Measurements from ENCODE around the gene DYSF. TPM values are rescaled to one million over a fixed set of nuclear protein-coding genes. Genes with fewer than 3 reads are reported as not detected.
A peak's percentile ranks its signal among the peaks of the same experiment; 100 is the strongest.

DYSF gene
- total RNA-seq, 8 experiments from 2014 or later: 0.33 to 14.7 (median 0.83) TPM

DNA sequence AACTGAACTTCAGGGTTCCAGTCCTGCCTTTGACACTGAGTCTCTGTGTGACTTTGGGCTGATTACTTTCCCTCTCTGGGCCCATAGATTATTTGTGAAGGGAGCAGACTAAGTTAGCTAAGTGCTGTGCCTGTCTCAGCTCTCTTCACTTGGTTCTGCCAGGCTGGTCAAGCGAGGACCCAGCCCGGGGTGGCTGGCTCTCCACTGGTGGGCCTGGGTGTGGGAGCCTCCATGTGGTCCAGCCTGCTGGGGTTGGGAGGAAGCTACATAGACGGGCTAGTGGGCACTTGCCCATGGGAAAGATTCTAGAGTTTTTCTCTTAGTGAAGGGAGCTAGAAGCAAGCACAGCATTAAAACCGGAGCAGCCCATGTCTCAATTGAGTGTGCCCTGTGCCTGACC lies 59.0 kb downstream of the DYSF start:
- WGBS, 10 experiments: 74 to 90% (median 74%) methylated on average over 3 to 4 of the region's 4 CpGs; no CpG with 5 or more reads in 7 of the 10 experiments
- no peak overlapping the region for H3K4me3 ChIP-seq
- ATAC-seq (replicated peaks in 6 of 8): no peak
- in situ Hi-C loops (cut with MboI; ENCODE audit: low pct_unique_long_range_greater_than_20kb in 2 of 9, low sequenced_read_pairs in 9 of 9, unreplicated experiment in 9 of 9): loop anchor here in 4 of 9 experiments (10.0 to 25.0 kb wide), 4 partner anchors 48 to 350 kb away; no protein-coding TSS in a partner anchor
- H3K27ac ChIP-seq: no peak overlapping the region
- H3K4me1 ChIP-seq (replicated peaks in 1 of 2): peaks cover 8 to 11% of the 10 kb centered on the region in 2 donors

DNA sequence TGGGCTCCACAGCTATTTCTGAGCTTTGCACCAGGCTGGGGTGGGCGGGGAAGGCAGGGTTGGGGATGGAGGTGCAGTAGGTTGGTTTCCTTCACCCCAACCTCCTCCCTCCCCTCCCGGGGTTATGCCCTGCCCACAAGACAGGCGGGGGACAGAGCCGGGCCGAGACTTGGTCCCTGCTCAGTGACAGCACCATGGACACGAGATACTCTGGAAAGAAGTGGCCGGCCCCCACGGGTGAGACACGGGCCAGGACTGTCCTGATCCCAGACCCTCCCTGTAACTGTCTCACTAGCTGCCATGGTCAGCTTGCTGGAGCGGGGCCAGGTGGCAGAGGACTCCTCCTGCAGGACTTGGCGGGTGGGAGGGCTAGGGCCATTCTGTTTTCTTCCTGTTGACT lies 59.7 kb downstream of the DYSF start:
- Histone ChIP-seq H3K27ac (no peak overlapping the region), H3K4me1 (replicated peaks in 1 of 2) (peaks cover 8 to 11% of the 10 kb centered on the region in 2 donors), H3K4me3 (no peak overlapping the region)
- in situ Hi-C loops (cut with MboI; ENCODE audit: low pct_unique_long_range_greater_than_20kb in 2 of 9, low sequenced_read_pairs in 9 of 9, unreplicated experiment in 9 of 9): loop anchor here in 4 of 9 experiments (10.0 to 25.0 kb wide), 4 partner anchors 48 to 351 kb away; no protein-coding TSS in a partner anchor
- no peak for ATAC-seq (replicated peaks in 6 of 8)
- WGBS, 10 experiments: 100% methylated on average over 2 of the region's 11 CpGs; no CpG with 5 or more reads in 9 of the 10 experiments

DNA sequence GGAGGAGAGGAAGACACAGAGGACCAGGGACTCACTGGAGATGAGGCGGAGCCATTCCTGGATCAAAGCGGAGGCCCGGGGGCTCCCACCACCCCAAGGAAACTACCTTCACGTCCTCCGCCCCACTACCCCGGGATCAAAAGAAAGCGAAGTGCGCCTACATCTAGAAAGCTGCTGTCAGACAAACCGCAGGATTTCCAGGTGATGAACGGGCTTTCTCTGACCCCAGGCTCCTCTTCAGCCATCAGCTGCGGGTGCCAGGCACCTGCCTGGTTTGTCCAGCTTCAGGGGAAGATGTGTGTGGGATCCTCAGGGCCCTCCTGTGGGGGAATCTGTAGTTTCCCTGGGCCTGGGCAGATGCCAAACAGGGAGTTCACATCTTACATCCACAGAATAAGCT lies 60.4 kb downstream of the DYSF start:
- H3K27ac ChIP-seq: no peak overlapping the region
- in situ Hi-C loops (cut with MboI; ENCODE audit: low pct_unique_long_range_greater_than_20kb in 2 of 9, low sequenced_read_pairs in 9 of 9, unreplicated experiment in 9 of 9): loop anchor here in 4 of 9 experiments (10.0 to 25.0 kb wide), 4 partner anchors 49 to 351 kb away; no protein-coding TSS in a partner anchor
- no peak overlapping the region for H3K4me3 ChIP-seq
- no peak for ATAC-seq (replicated peaks in 6 of 8)
- peaks cover 8 to 11% of the 10 kb centered on the region in 2 donors for H3K4me1 ChIP-seq (replicated peaks in 1 of 2)
- 42 to 80% methylated on average over 2 to 4 of the region's 11 CpGs; no CpG with 5 or more reads in 8 of the 10 experiments for WGBS, 10 experiments

DNA sequence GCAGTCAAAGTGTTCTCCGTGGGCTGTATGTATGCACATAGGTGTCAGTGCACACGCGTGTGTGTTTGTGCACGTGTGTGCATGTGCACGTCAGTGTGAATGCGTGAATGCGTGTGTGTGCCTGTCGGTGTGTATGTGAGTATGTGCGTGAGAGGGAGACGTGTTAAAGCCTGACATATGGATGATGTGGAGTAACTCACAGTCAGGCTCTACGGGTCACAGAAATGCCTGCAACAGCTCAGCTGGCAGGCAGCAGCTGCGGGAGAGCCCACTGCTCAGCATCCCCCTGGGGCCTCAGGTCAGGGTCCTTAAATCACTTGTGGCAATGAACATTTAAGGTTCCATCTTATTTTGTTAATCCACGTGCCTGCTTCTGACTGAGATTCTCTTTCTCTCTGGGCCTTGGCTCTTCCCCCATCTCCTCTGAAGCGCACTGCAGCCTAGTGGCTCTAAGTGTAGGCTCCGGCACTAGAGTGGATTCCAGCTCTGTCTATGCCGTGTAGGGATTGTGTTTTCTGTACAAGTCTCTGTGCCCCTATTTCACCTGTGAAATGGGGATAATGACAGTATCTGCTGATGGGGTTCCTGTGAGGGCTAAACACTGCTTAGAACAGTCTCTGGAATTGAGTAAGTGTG lies 63.0 kb downstream of the DYSF start:
- Histone ChIP-seq H3K27ac (peak overlapping the region; percentile 27 to 66), H3K4me3 (no peak overlapping the region), H3K4me1 (replicated peaks in 1 of 2) (peaks cover 8 to 11% of the 10 kb centered on the region in 2 donors)
- in situ Hi-C loops (cut with MboI; ENCODE audit: low pct_unique_long_range_greater_than_20kb in 2 of 9, low sequenced_read_pairs in 9 of 9, unreplicated experiment in 9 of 9): loop anchor here in 4 of 9 experiments (10.0 to 25.0 kb wide), 4 partner anchors 52 to 354 kb away; no protein-coding TSS in a partner anchor
- ATAC-seq (replicated peaks in 6 of 8): peak in 5 of 8 experiments; percentile 43 to 93 (median 82)
- 60 to 100% (median 80%) methylated on average over 1 to 12 of the region's 16 CpGs; no CpG with 5 or more reads in 3 of the 10 experiments for WGBS, 10 experiments

DNA sequence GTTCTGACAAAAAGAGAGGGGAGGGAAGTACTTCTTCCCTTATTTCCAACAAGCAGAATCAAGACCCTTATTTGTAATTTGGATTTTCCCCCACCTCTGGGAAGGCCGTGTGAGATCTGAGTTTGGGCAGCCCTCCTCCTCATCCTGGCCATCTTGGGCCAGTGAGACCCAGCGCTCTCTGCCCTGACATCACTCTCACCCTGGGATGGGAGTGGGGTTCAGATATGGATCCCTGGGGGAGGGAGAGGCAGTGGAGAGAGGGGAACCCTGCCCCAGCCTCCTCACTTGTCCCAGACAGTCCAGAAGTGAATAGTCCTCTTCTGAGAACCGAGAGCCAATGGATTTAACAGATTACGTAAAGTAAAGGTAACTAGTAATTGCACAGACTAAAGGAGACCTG lies 64.5 kb downstream of the DYSF start:
- ATAC-seq (replicated peaks in 6 of 8): no peak
- WGBS, 10 experiments: 40 to 100% (median 62%) methylated on average over 1 to 3 of the region's 4 CpGs; no CpG with 5 or more reads in 4 of the 10 experiments
- in situ Hi-C loops (cut with MboI; ENCODE audit: low pct_unique_long_range_greater_than_20kb in 2 of 9, low sequenced_read_pairs in 9 of 9, unreplicated experiment in 9 of 9): loop anchor here in 4 of 9 experiments (10.0 to 25.0 kb wide), 4 partner anchors 53 to 356 kb away; no protein-coding TSS in a partner anchor
- peaks cover 8 to 11% of the 10 kb centered on the region in 2 donors for H3K4me1 ChIP-seq (replicated peaks in 1 of 2)
- H3K4me3 ChIP-seq: no peak overlapping the region
- H3K27ac ChIP-seq: no peak overlapping the region

DNA sequence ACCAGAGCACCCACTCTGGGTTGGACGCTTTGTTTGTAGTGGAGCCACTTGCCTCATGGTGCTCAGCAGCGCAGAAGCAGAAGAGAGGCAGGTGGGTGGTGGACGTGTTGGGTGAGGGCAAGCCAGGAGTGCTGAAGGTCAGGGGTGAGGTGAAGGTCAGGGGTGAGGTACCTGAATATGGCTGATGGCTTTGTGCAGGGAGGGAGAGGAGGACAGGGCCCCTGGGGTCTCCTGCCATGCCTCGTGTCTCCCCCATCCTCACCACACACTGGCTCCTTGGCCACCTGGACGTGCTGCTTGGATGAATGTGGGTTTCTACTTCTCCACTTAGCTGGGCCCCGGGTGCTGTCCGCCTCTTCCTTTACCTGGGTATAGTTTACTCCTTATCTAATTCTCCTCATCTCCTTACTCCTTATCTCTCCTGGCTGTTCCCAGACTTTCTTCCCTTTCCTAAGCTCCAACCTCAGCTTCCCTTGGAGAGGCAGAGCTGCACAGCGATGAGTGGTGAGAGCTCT lies 68.1 kb downstream of the DYSF start:
- no peak for ATAC-seq (replicated peaks in 6 of 8)
- peaks cover 3 to 5% of the 10 kb centered on the region in 2 donors for H3K4me1 ChIP-seq (replicated peaks in 1 of 2)
- in situ Hi-C loops (cut with MboI; ENCODE audit: low pct_unique_long_range_greater_than_20kb in 2 of 9, low sequenced_read_pairs in 9 of 9, unreplicated experiment in 9 of 9): loop anchor here in 3 of 9 experiments (25.0 kb wide), 2 partner anchors 234 to 359 kb away; no protein-coding TSS in a partner anchor
- H3K4me3 ChIP-seq: no peak overlapping the region
- 10 to 91% (median 76%) methylated on average over 1 to 6 of the region's 8 CpGs; no CpG with 5 or more reads in 3 of the 10 experiments for WGBS, 10 experiments
- no peak overlapping the region for H3K27ac ChIP-seq

DNA sequence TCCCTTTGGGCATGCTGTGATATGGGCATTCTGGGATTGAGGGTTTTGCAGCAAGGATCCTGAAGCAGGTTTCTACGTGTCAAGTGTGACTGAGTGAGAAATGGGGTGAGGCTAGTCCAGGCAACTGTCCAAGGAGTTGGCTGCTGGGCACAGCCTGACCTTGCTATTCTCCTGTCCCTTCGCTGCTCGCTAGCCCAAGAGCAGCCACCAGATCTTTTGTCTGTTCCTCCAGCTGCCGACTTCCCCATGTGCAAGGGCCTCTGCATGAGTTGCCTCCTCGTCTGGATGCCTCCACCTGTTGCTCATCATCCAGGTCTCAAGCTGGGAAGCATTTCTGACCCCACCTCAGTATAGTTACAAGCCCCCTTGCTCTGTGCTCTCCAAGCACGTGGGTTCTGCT lies 71.1 kb downstream of the DYSF start:
- H3K4me1 ChIP-seq (replicated peaks in 1 of 2): no peaks in the 10 kb centered on the region
- WGBS, 10 experiments: 53 to 100% (median 80%) methylated on average over 1 to 4 of the region's 6 CpGs; no CpG with 5 or more reads in 4 of the 10 experiments
- ATAC-seq (replicated peaks in 6 of 8): no peak
- no peak overlapping the region for H3K27ac ChIP-seq
- H3K4me3 ChIP-seq: no peak overlapping the region
- in situ Hi-C loops (cut with MboI; ENCODE audit: low pct_unique_long_range_greater_than_20kb in 2 of 9, low sequenced_read_pairs in 9 of 9, unreplicated experiment in 9 of 9): loop anchor here in 3 of 9 experiments (25.0 kb wide), 2 partner anchors 237 to 362 kb away; no protein-coding TSS in a partner anchor

DNA sequence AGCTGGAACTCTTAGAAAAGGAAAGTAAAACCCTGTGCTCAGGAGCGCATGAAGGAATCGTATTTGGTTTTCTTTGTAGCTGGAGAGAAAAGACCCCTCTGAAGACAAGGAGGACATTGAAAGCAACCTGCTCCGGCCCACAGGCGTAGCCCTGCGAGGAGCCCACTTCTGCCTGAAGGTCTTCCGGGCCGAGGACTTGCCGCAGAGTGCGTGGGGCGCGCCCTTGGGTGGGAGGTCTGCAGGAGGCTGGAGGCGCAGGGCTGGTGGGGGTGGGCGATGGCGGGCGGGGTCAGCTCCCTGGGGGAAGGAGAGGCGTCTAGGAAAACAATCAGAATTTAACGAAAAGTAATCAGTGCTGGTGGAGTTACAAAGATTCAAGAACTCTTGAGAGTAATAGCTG lies 72.8 kb downstream of the DYSF start:
- WGBS, 10 experiments: 87 to 93% (median 92%) methylated on average over 2 to 9 of the region's 17 CpGs; no CpG with 5 or more reads in 7 of the 10 experiments
- no peaks in the 10 kb centered on the region for H3K4me1 ChIP-seq (replicated peaks in 1 of 2)
- H3K27ac ChIP-seq: no peak overlapping the region
- no peak for ATAC-seq (replicated peaks in 6 of 8)
- H3K4me3 ChIP-seq: no peak overlapping the region
- in situ Hi-C loops (cut with MboI; ENCODE audit: low pct_unique_long_range_greater_than_20kb in 2 of 9, low sequenced_read_pairs in 9 of 9, unreplicated experiment in 9 of 9): loop anchor here in 7 of 9 experiments (25.0 kb wide), 7 partner anchors 611 to 1361 kb away; partner anchors contain the start of genes CYP26B1 (in 2 of the 7) and SPR (in 1 of the 7)

DNA sequence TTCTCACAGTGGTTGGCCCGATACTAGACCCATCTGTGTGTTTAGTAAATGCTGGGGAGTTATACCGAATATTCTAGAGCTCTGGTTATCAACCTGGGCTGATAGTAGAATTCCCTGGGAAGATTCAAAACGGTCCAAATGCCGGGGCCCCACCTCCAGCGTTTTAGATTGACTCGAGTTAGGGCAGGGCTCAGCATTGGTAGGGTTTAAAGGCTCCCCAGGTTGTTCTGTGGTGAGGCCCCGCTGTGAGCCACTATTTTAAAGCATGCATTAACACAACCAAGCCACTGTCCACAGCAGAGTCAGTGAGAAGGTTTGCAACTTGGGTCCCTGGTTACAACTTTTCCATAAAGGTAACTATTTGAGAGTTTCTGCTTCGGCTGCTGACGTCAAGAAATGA lies 73.6 kb downstream of the DYSF start:
- in situ Hi-C loops (cut with MboI; ENCODE audit: low pct_unique_long_range_greater_than_20kb in 2 of 9, low sequenced_read_pairs in 9 of 9, unreplicated experiment in 9 of 9): loop anchor here in 7 of 9 experiments (25.0 kb wide), 7 partner anchors 610 to 1360 kb away; partner anchors contain the start of genes CYP26B1 (in 2 of the 7) and SPR (in 1 of the 7)
- no peaks in the 10 kb centered on the region for H3K4me1 ChIP-seq (replicated peaks in 1 of 2)
- ATAC-seq (replicated peaks in 6 of 8): no peak

DNA sequence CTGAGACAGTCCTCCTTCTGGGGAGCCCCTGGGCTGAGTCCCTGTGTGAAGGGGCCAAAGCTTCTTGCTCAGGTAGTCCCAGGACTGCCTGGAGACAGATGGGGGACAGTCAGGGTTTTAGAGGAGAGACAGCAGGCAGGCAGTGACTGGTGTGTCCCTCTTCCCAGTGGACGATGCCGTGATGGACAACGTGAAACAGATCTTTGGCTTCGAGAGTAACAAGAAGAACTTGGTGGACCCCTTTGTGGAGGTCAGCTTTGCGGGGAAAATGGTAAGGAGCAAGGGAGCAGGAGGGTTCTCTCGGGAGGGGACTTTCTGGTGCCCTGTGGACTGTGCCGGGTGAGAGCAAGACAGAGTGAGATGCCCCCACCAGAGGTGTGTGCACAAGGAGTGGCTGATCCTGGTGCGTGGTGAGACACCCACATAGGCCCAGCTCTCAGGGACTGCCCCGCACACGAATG lies 74.8 kb downstream of the DYSF start:
- in situ Hi-C loops (cut with MboI; ENCODE audit: low pct_unique_long_range_greater_than_20kb in 2 of 9, low sequenced_read_pairs in 9 of 9, unreplicated experiment in 9 of 9): loop anchor here in 7 of 9 experiments (25.0 kb wide), 7 partner anchors 609 to 1359 kb away; partner anchors contain the start of genes CYP26B1 (in 2 of the 7) and SPR (in 1 of the 7)
- 33 to 90% (median 71%) methylated on average over 1 to 8 of the region's 10 CpGs; no CpG with 5 or more reads in 4 of the 10 experiments for WGBS, 10 experiments
- no peak overlapping the region for H3K4me3 ChIP-seq
- no peak overlapping the region for H3K27ac ChIP-seq
- no peak for ATAC-seq (replicated peaks in 6 of 8)
- no peaks in the 10 kb centered on the region for H3K4me1 ChIP-seq (replicated peaks in 1 of 2)

More for the DNA sequence above, 73.6 kb downstream of the DYSF start:
- no peak overlapping the region for H3K27ac ChIP-seq
- WGBS, 10 experiments: 40 to 93% (median 80%) methylated on average over 2 to 9 of the region's 9 CpGs; no CpG with 5 or more reads in 3 of the 10 experiments
- H3K4me3 ChIP-seq: no peak overlapping the region

DNA sequence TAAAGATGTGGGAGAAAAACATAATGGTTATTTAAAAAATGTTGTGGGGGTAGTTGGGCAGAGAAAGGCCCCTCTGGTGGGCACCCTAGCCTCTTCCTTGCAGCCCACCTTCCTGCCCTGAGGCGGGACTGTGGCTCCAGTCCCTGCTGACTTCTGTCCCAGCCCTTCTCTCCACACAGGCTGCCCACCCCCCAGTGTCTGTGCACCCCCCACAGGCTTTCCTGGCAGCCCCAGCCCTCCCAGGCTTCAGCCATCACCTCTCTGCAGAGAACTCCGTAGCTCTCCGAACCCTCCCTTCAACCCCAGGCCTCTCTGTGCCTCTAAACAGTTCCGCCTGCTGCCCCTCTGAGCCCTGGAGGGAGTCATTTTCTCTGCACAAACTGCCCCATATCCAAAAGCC lies 75.4 kb downstream of the DYSF start:
- in situ Hi-C loops (cut with MboI; ENCODE audit: low pct_unique_long_range_greater_than_20kb in 2 of 9, low sequenced_read_pairs in 9 of 9, unreplicated experiment in 9 of 9): loop anchor here in 7 of 9 experiments (25.0 kb wide), 7 partner anchors 609 to 1359 kb away; partner anchors contain the start of genes CYP26B1 (in 2 of the 7) and SPR (in 1 of the 7)
- WGBS, 10 experiments: 80 to 90% methylated on average over 1 to 2 of the region's 4 CpGs; no CpG with 5 or more reads in 8 of the 10 experiments

DNA sequence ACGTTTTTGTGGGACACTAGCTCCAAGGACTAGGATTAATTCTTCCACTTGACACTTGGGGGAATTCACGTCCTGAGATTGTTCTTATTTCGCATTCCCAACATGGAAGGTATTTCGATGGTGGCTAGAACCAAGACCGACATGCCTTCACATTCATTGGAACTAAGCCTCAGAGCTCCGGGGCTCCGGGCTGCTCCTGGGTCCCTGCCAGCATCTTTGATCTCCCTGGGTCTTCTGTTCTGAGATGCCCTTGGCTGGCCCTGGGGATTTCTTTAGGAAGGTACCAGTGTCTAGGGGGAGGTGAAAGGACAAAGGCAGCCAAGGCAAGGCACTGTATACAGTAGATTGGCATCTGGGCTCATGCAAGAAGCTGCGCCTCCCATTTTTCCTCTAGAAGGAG lies 76.8 kb downstream of the DYSF start:
- WGBS, 10 experiments: 40 to 96% (median 84%) methylated on average over 4 to 8 of the region's 8 CpGs; no CpG with 5 or more reads in 6 of the 10 experiments
- no peak for ATAC-seq (replicated peaks in 6 of 8)
- H3K27ac ChIP-seq: no peak overlapping the region
- in situ Hi-C loops (cut with MboI; ENCODE audit: low pct_unique_long_range_greater_than_20kb in 2 of 9, low sequenced_read_pairs in 9 of 9, unreplicated experiment in 9 of 9): loop anchor here in 7 of 9 experiments (25.0 kb wide), 7 partner anchors 607 to 1357 kb away; partner anchors contain the start of genes CYP26B1 (in 2 of the 7) and SPR (in 1 of the 7)
- no peak overlapping the region for H3K4me3 ChIP-seq
- no peaks in the 10 kb centered on the region for H3K4me1 ChIP-seq (replicated peaks in 1 of 2)

More for the DNA sequence above, 75.4 kb downstream of the DYSF start:
- Histone ChIP-seq H3K4me3 (no peak overlapping the region), H3K27ac (no peak overlapping the region), H3K4me1 (replicated peaks in 1 of 2) (no peaks in the 10 kb centered on the region)
- ATAC-seq (replicated peaks in 6 of 8): no peak

Measured in motor neuron (in vitro differentiated cells).